ENCODE data around the gene ATP6V0D1.

DNA sequence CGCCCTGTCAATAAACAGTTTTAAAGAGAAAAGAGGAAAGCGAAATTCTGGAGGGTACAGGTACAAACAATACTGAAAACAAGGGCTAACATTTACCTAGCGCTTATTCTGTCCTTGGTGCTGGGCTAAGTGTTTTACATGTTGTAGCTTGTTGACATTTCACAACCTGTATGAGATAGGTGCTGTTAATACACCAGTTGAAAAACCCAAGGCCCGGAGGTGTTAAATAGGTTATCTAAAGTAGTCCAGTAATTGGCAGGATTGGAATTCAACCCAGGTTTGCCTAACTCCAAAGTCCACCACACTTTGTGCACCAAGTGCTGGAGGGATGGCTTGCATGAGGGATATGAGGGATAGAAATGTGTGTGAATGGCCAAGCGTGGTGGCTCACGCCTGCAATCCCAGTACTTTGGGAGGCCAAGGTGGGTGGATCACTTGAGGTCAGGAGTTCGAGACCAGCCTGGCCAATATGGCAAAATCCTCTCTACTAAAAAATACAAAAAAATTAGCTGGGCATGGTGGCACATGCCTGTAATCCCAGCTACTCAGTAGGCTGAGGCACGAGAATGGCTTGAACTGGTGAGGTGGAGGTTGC is 2.9 kb downstream of the ATP6V0D1 start:
- no peak for TF ChIP-seq EP300 (IDR thresholded peaks at IDR 0.05; ENCODE audit: borderline replicate concordance)
- no peak for TF ChIP-seq YY1 (IDR thresholded peaks at IDR 0.05; ENCODE audit: low read depth)
- TF ChIP-seq, protein P1, sequence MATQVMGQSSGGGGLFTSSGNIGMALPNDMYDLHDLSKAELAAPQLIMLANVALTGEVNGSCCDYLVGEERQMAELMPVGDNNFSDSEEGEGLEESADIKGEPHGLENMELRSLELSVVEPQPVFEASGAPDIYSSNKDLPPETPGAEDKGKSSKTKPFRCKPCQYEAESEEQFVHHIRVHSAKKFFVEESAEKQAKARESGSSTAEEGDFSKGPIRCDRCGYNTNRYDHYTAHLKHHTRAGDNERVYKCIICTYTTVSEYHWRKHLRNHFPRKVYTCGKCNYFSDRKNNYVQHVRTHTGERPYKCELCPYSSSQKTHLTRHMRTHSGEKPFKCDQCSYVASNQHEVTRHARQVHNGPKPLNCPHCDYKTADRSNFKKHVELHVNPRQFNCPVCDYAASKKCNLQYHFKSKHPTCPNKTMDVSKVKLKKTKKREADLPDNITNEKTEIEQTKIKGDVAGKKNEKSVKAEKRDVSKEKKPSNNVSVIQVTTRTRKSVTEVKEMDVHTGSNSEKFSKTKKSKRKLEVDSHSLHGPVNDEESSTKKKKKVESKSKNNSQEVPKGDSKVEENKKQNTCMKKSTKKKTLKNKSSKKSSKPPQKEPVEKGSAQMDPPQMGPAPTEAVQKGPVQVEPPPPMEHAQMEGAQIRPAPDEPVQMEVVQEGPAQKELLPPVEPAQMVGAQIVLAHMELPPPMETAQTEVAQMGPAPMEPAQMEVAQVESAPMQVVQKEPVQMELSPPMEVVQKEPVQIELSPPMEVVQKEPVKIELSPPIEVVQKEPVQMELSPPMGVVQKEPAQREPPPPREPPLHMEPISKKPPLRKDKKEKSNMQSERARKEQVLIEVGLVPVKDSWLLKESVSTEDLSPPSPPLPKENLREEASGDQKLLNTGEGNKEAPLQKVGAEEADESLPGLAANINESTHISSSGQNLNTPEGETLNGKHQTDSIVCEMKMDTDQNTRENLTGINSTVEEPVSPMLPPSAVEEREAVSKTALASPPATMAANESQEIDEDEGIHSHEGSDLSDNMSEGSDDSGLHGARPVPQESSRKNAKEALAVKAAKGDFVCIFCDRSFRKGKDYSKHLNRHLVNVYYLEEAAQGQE (IDR thresholded peaks at IDR 0.05; ENCODE audit: low read depth) = no peak
- no peak for TF ChIP-seq EGR1 (IDR thresholded peaks at IDR 0.05)
- TF ChIP-seq FOXM1 (IDR thresholded peaks at IDR 0.05; ENCODE audit: borderline replicate concordance, low read depth) = no peak
